Stimulated activated CD4-positive, alpha-beta T cell treated with anti-CD3 and anti-CD28 coated beads, Interleukin-4, amount 100 ng/mL, for 24 hours (primary cell): ENCODE measurements around the gene EGF.
"Not testable (repeated sequence)": the region's sequence is repeated elsewhere in the genome, so short reads cannot be mapped to it uniquely, and the experiment has no call there.

ENCODE experiments used
- DNase-seq: peaks from one replicate; pipeline ENCODE4 v3.0.0-alpha.2; 2020

The EGF gene

GRCh38 chr4:109998867-109999584 is 86.3 kb downstream of the EGF start:
- DNase-seq: peak; percentile 30

GRCh38 chr4:109999585-109999912 is 86.9 kb downstream of the EGF start:
- no peak for DNase-seq

- DNase-seq: no peak
Measured at GRCh38 chr4:110002326-110002725, 89.6 kb downstream of the EGF start.

GRCh38 chr4:110003401-110004187 is 90.9 kb downstream of the EGF start:
- peak; percentile 7 for DNase-seq

- DNase-seq: no peak
Measured at GRCh38 chr4:110004556-110004955, 91.9 kb downstream of the EGF start.

- peak; percentile 15 for DNase-seq
Measured at GRCh38 chr4:110005461-110006056, 92.9 kb downstream of the EGF start.

GRCh38 chr4:110007217-110007616 is 94.5 kb downstream of the EGF start:
- DNase-seq: no peak

- DNase-seq: no peak
Measured at GRCh38 chr4:110008540-110008939, 95.9 kb downstream of the EGF start.

GRCh38 chr4:110009550-110009949 is 96.9 kb downstream of the EGF start:
- DNase-seq: no peak

- DNase-seq: no peak
Measured at GRCh38 chr4:110010797-110011196, 98.1 kb downstream of the EGF start.

- no peak for DNase-seq
Measured at GRCh38 chr4:110012917-110013316, 100.2 kb downstream of the EGF start.

- no peak for DNase-seq
Measured at GRCh38 chr4:110014233-110014632, 101.5 kb downstream of the EGF start.

GRCh38 chr4:110019153-110019552 is 106.5 kb downstream of the EGF start:
- DNase-seq: no peak

GRCh38 chr4:110020139-110020538 is 107.5 kb downstream of the EGF start:
- no peak for DNase-seq

- DNase-seq: no peak
Measured at GRCh38 chr4:110020646-110021443, 108.2 kb downstream of the EGF start.

GRCh38 chr4:110022457-110022856 is 109.8 kb downstream of the EGF start:
- DNase-seq: no peak

- no peak for DNase-seq
Measured at GRCh38 chr4:110025056-110025455, 112.4 kb downstream of the EGF start.

GRCh38 chr4:110025718-110026117 is 113.0 kb downstream of the EGF start:
- DNase-seq: no peak

GRCh38 chr4:110032603-110033002 is 119.9 kb downstream of the EGF start:
- DNase-seq: no peak

GRCh38 chr4:110033355-110034025 is 120.8 kb downstream of the EGF start:
- no peak for DNase-seq

- no peak for DNase-seq
Measured at GRCh38 chr4:110034026-110034393, 121.3 kb downstream of the EGF start.

GRCh38 chr4:110039164-110039563 is 126.5 kb downstream of the EGF start:
- DNase-seq: not testable (repeated sequence)

GRCh38 chr4:110041735-110042134 is 129.1 kb downstream of the EGF start:
- no peak for DNase-seq
